ENCODE data around the gene LGALS9C. TPM values are rescaled to one million over a fixed set of nuclear protein-coding genes. Genes with fewer than 3 reads are reported as not detected.
"Not testable (repeated sequence)": the region's sequence is repeated elsewhere in the genome, so short reads cannot be mapped to it uniquely, and the experiment has no call there.

Gene LGALS9C
- total RNA-seq, 2 experiments from 2014 or later, result 5.9 to 6.5 TPM

DNA sequence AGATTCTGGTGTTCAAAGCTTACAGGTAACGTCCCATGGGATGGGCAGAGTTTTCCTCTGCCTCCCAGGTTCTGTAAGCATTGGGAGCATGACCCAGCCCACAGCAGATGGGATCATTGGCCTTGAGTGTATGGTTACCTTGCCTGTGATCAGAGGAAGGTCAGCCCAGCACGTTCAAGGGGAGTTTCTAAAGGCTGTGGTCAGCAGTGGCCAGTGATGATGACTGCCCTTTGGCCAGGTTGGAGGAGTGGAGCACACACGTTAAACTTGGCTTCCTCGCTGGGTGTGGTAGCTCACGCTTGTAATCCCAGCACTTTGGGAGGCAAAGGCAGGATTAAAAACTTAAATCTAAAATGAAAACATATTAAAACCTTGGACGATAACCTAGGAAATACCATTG, 51.8 kb downstream of the LGALS9C start:
- not testable (repeated sequence) for H3K4me3 Mint-ChIP-seq

GRCh38 chr17:18528899-18529500, 52.4 kb downstream of the LGALS9C start:
- DNase-seq; POLR2A ChIA-PET; ATAC-seq (ENCODE audit: low read depth); H3K4me3 Mint-ChIP-seq; H3K9me3 Mint-ChIP-seq; H3K4me1 Mint-ChIP-seq; H3K27ac Mint-ChIP-seq; H3K27me3 Mint-ChIP-seq: not testable (repeated sequence)
- H3K36me3 Mint-ChIP-seq, result peaks cover 12% of the 10 kb centered on the region

More for the DNA sequence above, 51.8 kb downstream of the LGALS9C start:
- H3K27ac Mint-ChIP-seq; ATAC-seq (ENCODE audit: low read depth); H3K9me3 Mint-ChIP-seq; DNase-seq; H3K4me1 Mint-ChIP-seq; POLR2A ChIA-PET; H3K27me3 Mint-ChIP-seq: not testable (repeated sequence)
- peaks cover 12% of the 10 kb centered on the region for H3K36me3 Mint-ChIP-seq

DNA sequence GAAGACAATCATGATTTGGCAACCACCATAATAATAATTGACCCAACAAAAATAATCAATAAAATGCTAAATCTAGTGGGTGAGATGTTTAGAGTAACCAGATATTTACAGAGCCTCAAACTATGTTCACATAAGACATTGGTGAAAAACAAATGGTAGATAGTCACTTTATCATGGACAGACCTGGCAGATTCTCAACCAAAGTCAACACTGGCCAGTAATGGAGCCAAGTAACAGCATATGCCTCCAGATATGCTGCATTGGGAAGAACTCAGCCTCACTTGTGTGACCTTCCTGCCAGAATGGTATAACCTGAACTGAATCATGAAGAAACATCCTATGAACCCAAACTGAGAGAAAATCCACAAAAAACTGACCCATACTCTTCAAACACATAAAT, 53.8 kb downstream of the LGALS9C start:
- ATAC-seq (ENCODE audit: low read depth); H3K9me3 Mint-ChIP-seq; H3K27ac Mint-ChIP-seq: not testable (repeated sequence)

DNA sequence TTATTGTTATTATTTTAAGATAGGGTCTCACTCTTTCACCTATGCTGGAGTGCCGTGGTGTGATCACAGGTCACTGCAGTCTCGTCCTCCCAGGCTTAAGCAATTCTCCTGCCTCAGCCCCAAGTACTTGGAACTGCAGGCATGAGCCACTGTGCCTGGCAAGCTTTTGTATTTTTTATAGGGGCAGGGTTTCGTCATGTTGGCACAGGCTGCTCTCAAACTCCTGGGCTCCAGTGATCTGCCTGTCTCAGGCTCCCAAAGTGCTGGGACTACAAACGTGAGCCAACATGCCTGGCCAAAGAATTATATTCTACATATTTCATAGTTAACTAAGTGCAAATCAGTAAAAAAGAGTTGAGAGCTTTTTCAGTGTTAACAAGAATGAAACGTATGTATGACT, 65.6 kb downstream of the LGALS9C start:
- H3K27me3 Mint-ChIP-seq; POLR2A ChIA-PET; H3K36me3 Mint-ChIP-seq; H3K9me3 Mint-ChIP-seq; DNase-seq; H3K4me3 Mint-ChIP-seq; H3K4me1 Mint-ChIP-seq; ATAC-seq (ENCODE audit: low read depth); H3K27ac Mint-ChIP-seq: not testable (repeated sequence)

More for the DNA sequence above, 53.8 kb downstream of the LGALS9C start:
- H3K4me1 Mint-ChIP-seq, DNase-seq, H3K27me3 Mint-ChIP-seq, H3K4me3 Mint-ChIP-seq, POLR2A ChIA-PET: not testable (repeated sequence)
- peaks cover 12% of the 10 kb centered on the region for H3K36me3 Mint-ChIP-seq

- H3K36me3 Mint-ChIP-seq; H3K4me3 Mint-ChIP-seq; POLR2A ChIA-PET; ATAC-seq (ENCODE audit: low read depth); H3K27me3 Mint-ChIP-seq; H3K27ac Mint-ChIP-seq; DNase-seq; H3K4me1 Mint-ChIP-seq; H3K9me3 Mint-ChIP-seq: not testable (repeated sequence)
Observed at GRCh38 chr17:18542907-18543306, 66.3 kb downstream of the LGALS9C start.

Other genes with a start within 250 kb of the LGALS9C start
- 100 to 1,000 TPM; 334 to 354 TPM for gene FLII, start 218.1 kb upstream of the LGALS9C start, total RNA-seq
- 10 to 100 TPM; 14.0 to 14.7 TPM for gene MIEF2, start 216.1 kb upstream of the LGALS9C start, total RNA-seq
- 10 to 100 TPM; 61.5 to 61.7 TPM for gene TOP3A, start 161.8 kb upstream of the LGALS9C start, total RNA-seq
- 10 to 100 TPM; 34.5 to 35.2 TPM for gene SMCR8, start 161.5 kb upstream of the LGALS9C start, total RNA-seq
- gene SHMT1, start 113.2 kb upstream of the LGALS9C start, total RNA-seq, result 10 to 100 TPM; 45.4 to 48.1 TPM
- gene EVPLL, start 99.0 kb upstream of the LGALS9C start, total RNA-seq, result not detected
- gene TBC1D28, start 167.6 kb downstream of the LGALS9C start, total RNA-seq, result not detected
- 1 to 10 TPM; 4.2 to 4.8 TPM for gene FOXO3B, start 205.5 kb downstream of the LGALS9C start, total RNA-seq

Measured in activated naive CD8-positive, alpha-beta T cell treated with anti-CD3 and anti-CD28 coated beads, Interleukin-2, amount 10 ng/mL, durations not matched to agents 7 days and 5 days (primary cell).